Peyer's patch (tissue), 4 donors: ENCODE measurements around the gene MRGPRD. TPM values are rescaled to one million over a fixed set of nuclear protein-coding genes. Genes with fewer than 3 reads are reported as not detected.
A peak's percentile ranks its signal among the peaks of the same experiment; 100 is the strongest.

Experiments used
- DNase-seq, 3 donors: peaks; one replicate each; pipeline ENCODE4 v3.0.0-alpha.2; 2017 to 2019
- H3K27ac ChIP-seq, 4 donors: fragments of 200-600 bp; sonication (generic); one replicate each; pipeline ENCODE4 v1.5.1; 2016 to 2019
- H3K27me3 ChIP-seq, 2 donors: fragments of 200-600 bp; sonication (generic); one replicate each; pipeline ENCODE4 v1.5.1; 2019
- H3K36me3 ChIP-seq, 3 donors: fragments of 200-600 bp; sonication (generic); one replicate each; pipeline ENCODE4 v1.5.1; 2016 to 2019
- H3K4me1 ChIP-seq, 4 donors: fragments of 200-600 bp; sonication (generic); one replicate each; pipeline ENCODE4 v1.5.1; 2016 to 2019
- H3K4me3 ChIP-seq, 4 donors: fragments of 200-600 bp; sonication (generic); 1 replicate in 3 of 4; 2 replicates in 1 of 4; pipeline ENCODE4 v1.5.1; 2016 to 2019; ENCODE audit warnings: mild to moderate bottlenecking in 1 of 4
- H3K9me3 ChIP-seq, 4 donors: fragments of 200-600 bp; sonication (generic); one replicate each; pipeline ENCODE4 v1.5.1; 2016 to 2019; ENCODE audit warnings: mild to moderate bottlenecking in 1 of 4
- CTCF ChIP-seq, 6 experiments: fragments of 450-650 bp in 4 of 6; fragments of 200-600 bp in 2 of 6; sonication (generic) in 1 of 6; IDR thresholded peaks; one replicate each; pipeline ENCODE4 v1.5.1; 2017 to 2019; ENCODE audit warnings: antibody characterized with exemption in 6 of 6, mild to moderate bottlenecking in 3 of 6, moderate library complexity in 1 of 6
- POLR2A ChIP-seq, 2 donors: fragments of 450-650 bp; IDR thresholded peaks; one replicate each; pipeline ENCODE4 v1.5.1; 2017; ENCODE audit warnings: antibody characterized with exemption in 2 of 2, mild to moderate bottlenecking in 2 of 2, moderate library complexity in 2 of 2
- total RNA-seq, 4 donors: library from RNA; depleted of rRNA; stranded (reverse); fragments of >200 nt; gene quantifications; one replicate each; pipeline ENCODE4 v1.1.0, GENCODE V29; 2016

MRGPRD gene
- total RNA-seq, 4 donors from 2014 or later = not detected

- Histone ChIP-seq H3K4me1 (peaks cover 0 to 19% (median 0%) of the 10 kb centered on the region in 4 donors), H3K27me3 (no peaks in the 10 kb centered on the region), H3K4me3 (no peak overlapping the region), H3K36me3 (no peaks in the 10 kb centered on the region), H3K27ac (peak overlapping the region in 1 of 4 donors; percentile 35), H3K9me3 (no peaks in the 10 kb centered on the region)
- no peak for DNase-seq
- TF ChIP-seq CTCF (IDR thresholded peaks at IDR 0.05) (no peak), POLR2A (IDR thresholded peaks at IDR 0.05) (no peak)
These were observed 24.1 kb downstream of the MRGPRD start for GRCh38 chr11:68956547-68957254.

DNA sequence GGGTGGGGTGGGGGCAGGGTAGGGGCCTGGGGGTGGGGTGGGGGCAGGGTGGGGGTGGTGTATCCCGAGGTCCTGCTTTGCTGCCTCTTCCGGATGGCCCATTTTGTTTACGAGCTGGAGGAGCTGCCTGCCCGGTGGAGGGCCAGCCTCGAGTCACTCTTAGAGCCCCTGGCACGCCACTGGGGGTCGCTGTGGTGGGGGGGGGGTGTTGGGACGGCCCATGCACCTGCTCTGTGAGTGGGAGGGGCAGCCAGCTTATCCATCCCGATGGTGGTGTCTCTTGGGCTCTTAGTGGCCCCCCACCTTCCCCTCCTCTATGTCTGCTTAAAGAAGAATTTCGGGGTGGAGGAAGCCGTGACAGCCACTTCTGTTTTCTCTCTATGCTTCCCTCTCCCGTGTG is 24.6 kb downstream of the MRGPRD start:
- Histone ChIP-seq H3K27me3 (no peaks in the 10 kb centered on the region), H3K4me3 (no peak overlapping the region), H3K4me1 (peaks cover 0 to 19% (median 0%) of the 10 kb centered on the region in 4 donors), H3K27ac (peak overlapping the region in 1 of 4 donors; percentile 35), H3K9me3 (no peaks in the 10 kb centered on the region), H3K36me3 (no peaks in the 10 kb centered on the region)
- DNase-seq = no peak
- peak in 1 of 6 experiments; percentile 26 for TF ChIP-seq CTCF (IDR thresholded peaks at IDR 0.05)
- TF ChIP-seq POLR2A (IDR thresholded peaks at IDR 0.05) = no peak

- H3K27ac ChIP-seq = peak overlapping the region in 2 of 4 donors; percentile 5 to 44
- no peak for TF ChIP-seq POLR2A (IDR thresholded peaks at IDR 0.05)
- TF ChIP-seq CTCF (IDR thresholded peaks at IDR 0.05) = no peak
- no peak overlapping the region for H3K4me3 ChIP-seq
- no peaks in the 10 kb centered on the region for H3K27me3 ChIP-seq
- H3K9me3 ChIP-seq = no peaks in the 10 kb centered on the region
- H3K4me1 ChIP-seq = peaks cover 0 to 19% (median 0%) of the 10 kb centered on the region in 4 donors
- no peak for DNase-seq
- H3K36me3 ChIP-seq = no peaks in the 10 kb centered on the region
These were observed 25.2 kb downstream of the MRGPRD start for GRCh38 chr11:68955607-68955958.

DNA sequence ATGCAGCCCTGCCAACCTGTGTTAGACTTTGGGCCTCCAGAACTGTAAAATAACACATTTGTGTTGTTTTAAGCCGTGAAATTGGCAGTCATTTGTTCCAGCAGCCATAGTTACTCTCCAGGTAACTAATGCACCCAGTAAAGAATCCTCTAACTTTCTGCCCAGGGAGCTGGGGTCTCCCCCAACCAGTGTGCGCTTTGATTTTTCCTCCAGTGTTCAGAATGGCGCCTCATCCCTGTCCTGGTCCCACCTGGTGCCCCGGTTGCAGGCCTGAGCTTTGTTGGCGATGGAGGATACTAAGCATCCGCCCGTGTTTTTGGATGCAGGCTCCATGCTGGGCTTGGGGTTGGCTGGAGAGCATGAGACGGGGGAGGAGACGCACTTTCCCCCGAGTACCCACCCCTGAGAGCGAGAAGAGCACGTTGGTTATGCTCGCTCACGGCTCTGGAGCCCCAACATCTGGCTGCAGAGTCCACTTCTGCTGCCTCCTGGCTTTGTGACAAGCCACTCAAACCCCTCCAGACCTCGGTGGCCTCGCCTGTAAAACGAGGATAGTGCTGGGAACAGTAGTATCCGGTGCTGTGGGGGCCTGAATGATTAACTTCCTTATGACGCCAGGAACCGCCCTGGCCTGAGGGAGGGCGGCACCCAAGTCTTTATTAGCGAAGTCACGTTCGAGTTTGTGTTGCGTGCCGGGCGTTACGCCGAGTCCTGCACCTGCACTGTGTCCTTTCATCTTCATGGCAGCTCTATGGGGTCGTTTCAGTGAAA is 25.8 kb downstream of the MRGPRD start:
- no peak for TF ChIP-seq POLR2A (IDR thresholded peaks at IDR 0.05)
- TF ChIP-seq CTCF (IDR thresholded peaks at IDR 0.05) = no peak
- Histone ChIP-seq H3K36me3 (no peaks in the 10 kb centered on the region), H3K27me3 (no peaks in the 10 kb centered on the region), H3K27ac (peak overlapping the region in 2 of 4 donors; percentile 5 to 44), H3K4me3 (no peak overlapping the region), H3K9me3 (no peaks in the 10 kb centered on the region), H3K4me1 (peaks cover 0 to 19% (median 0%) of the 10 kb centered on the region in 4 donors)
- DNase-seq = peak in 2 of 3 donors; percentile 67 to 70

DNA sequence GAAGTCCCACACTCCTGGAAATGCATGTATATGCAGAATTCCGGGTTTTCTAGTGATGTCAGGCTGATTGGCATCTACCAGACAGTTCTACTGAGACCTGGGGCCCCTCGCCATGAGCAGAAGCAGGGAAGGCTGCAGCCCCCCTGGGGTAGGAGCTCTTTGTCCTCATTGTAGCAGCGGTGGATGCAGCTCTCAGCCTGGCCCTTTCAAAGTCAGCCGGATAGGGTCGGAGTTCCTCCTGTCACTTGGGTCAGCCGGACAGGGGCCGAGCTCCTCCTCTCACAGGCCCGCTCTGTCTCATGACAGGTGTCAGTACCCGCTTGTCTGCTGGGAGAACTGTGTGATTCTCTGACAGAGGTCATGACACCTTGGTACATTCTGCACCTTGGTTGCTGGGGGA is 30.0 kb downstream of the MRGPRD start:
- no peak for DNase-seq
- Histone ChIP-seq H3K4me1 (peaks cover 0 to 20% (median 0%) of the 10 kb centered on the region in 4 donors), H3K27me3 (no peaks in the 10 kb centered on the region), H3K36me3 (no peaks in the 10 kb centered on the region), H3K4me3 (no peak overlapping the region), H3K27ac (no peak overlapping the region), H3K9me3 (no peaks in the 10 kb centered on the region)
- TF ChIP-seq POLR2A (IDR thresholded peaks at IDR 0.05) = no peak
- no peak for TF ChIP-seq CTCF (IDR thresholded peaks at IDR 0.05)
